HepG2 (cell line): ENCODE data around the gene TICAM2. TPM values are rescaled to one million over a fixed set of nuclear protein-coding genes. Genes with fewer than 3 reads are reported as not detected.

Experiments used
- ELF4 ChIP-seq: sonication (generic); formaldehyde crosslinking; IDR thresholded peaks from 2 replicates; pipeline ENCODE4 v1.5.0; 2020; ENCODE audit warnings: missing genetic modification reagents, mild to moderate bottlenecking, moderate library complexity, borderline replicate concordance
- FOXJ3 ChIP-seq: sonication (generic); formaldehyde crosslinking; IDR thresholded peaks from 2 replicates; pipeline ENCODE4 v1.4.0; 2020; ENCODE audit warnings: missing genetic modification reagents, mild to moderate bottlenecking, borderline replicate concordance
- HNRNPUL1 ChIP-seq: fragments of 200-400 bp; formaldehyde crosslinking; IDR thresholded peaks from 2 replicates; pipeline ENCODE4 v1.6.1; 2017; ENCODE audit warnings: low read depth, mild to moderate bottlenecking, low read length, moderate library complexity
- MIER2 ChIP-seq: IDR thresholded peaks from 2 replicates; pipeline ENCODE4 v1.6.1; 2016; ENCODE audit warnings: missing biosample characterization, missing genetic modification reagents
- NPAS2 ChIP-seq: sonication (generic); formaldehyde crosslinking; IDR thresholded peaks from 2 replicates; pipeline ENCODE4 v1.8.0; 2022; ENCODE audit warnings: mild to moderate bottlenecking, missing genetic modification reagents, borderline replicate concordance
- SP4 ChIP-seq: sonication (generic); formaldehyde crosslinking; IDR thresholded peaks from 2 replicates; pipeline ENCODE4 v1.8.1; 2023; ENCODE audit warnings: mild to moderate bottlenecking, missing genetic modification reagents
- STAT5B ChIP-seq: sonication (generic); formaldehyde crosslinking; IDR thresholded peaks from 2 replicates; pipeline ENCODE4 v1.4.0; 2020; ENCODE audit warnings: missing genetic modification reagents
- YEATS4 ChIP-seq: sonication (generic); formaldehyde crosslinking; IDR thresholded peaks from 2 replicates; pipeline ENCODE4 v1.4.0; 2020; ENCODE audit warnings: missing genetic modification reagents, borderline replicate concordance
- ZMAT3 ChIP-seq: sonication (generic); formaldehyde crosslinking; conservative IDR thresholded peaks from 2 replicates; pipeline ENCODE4 v1.7.0; 2021; ENCODE audit warnings: missing genetic modification reagents
- ZNF124 ChIP-seq: sonication (generic); formaldehyde crosslinking; IDR thresholded peaks from 2 replicates; pipeline ENCODE4 v1.4.0; 2020; ENCODE audit warnings: missing genetic modification reagents
- ZNF557 ChIP-seq: sonication (generic); formaldehyde crosslinking; IDR thresholded peaks from 2 replicates; pipeline ENCODE4 v1.4.0; 2020; ENCODE audit warnings: missing genetic modification reagents
- ZNF709 ChIP-seq: sonication (generic); formaldehyde crosslinking; IDR thresholded peaks from 2 replicates; pipeline ENCODE4 v1.5.0; 2020; ENCODE audit warnings: mild to moderate bottlenecking, missing genetic modification reagents
- polyA plus RNA-seq, 8 experiments: library from polyadenylated mRNA; depleted of rRNA in 3 of 8; stranded (reverse) in 7 of 8; unstranded in 1 of 8; fragments of >200 nt; fragmentation: Illumina TruSeq in 4 of 8; extraction: Trizol in 4 of 8; gene quantifications; 2 replicates each; pipeline versions ENCODE4 v1.2.1 to v1.2.3, GENCODE V29; 2011 to 2016; ENCODE audit warnings: low read depth in 4 of 8, missing spikeins in 1 of 8, mixed read lengths in 1 of 8; ENCODE audit not compliant: insufficient read depth in 1 of 8
- total RNA-seq, 5 experiments: library from RNA; depleted of rRNA; stranded (reverse); fragments of >200 nt; fragmentation: Illumina TruSeq; extraction: Trizol; gene quantifications; 2 replicates each; pipeline ENCODE4 v1.2.3, GENCODE V29; 2016; ENCODE audit warnings: low read depth in 1 of 5
- TF ChIP-seq, protein P1 (sequence below): sonication (generic); formaldehyde crosslinking; IDR thresholded peaks from 2 replicates; pipeline ENCODE4 v1.8.0; 2022; ENCODE audit warnings: missing genetic modification reagents, mild to moderate bottlenecking, borderline replicate concordance
- TF ChIP-seq, protein P2 (sequence below): IDR thresholded peaks from 2 replicates; pipeline ENCODE4 v1.6.1; 2016; ENCODE audit warnings: missing compliant biosample characterization, missing genetic modification reagents, borderline replicate concordance
- TF ChIP-seq, protein P3 (sequence below): sonication (generic); formaldehyde crosslinking; IDR thresholded peaks from 2 replicates; pipeline ENCODE4 v1.4.0; 2020; ENCODE audit warnings: missing genetic modification reagents, mild to moderate bottlenecking, borderline replicate concordance
- TF ChIP-seq, protein P4 (sequence below): sonication (generic); formaldehyde crosslinking; IDR thresholded peaks from 2 replicates; pipeline ENCODE4 v1.4.0; 2020; ENCODE audit warnings: mild to moderate bottlenecking, missing genetic modification reagents, borderline replicate concordance

Gene TICAM2
- total and polyA plus RNA-seq, 2 of the 13 experiments (the other 11 are each of a cell fraction or from before 2014, with no cell fraction given), result 0.04 TPM; not detected in 1

DNA sequence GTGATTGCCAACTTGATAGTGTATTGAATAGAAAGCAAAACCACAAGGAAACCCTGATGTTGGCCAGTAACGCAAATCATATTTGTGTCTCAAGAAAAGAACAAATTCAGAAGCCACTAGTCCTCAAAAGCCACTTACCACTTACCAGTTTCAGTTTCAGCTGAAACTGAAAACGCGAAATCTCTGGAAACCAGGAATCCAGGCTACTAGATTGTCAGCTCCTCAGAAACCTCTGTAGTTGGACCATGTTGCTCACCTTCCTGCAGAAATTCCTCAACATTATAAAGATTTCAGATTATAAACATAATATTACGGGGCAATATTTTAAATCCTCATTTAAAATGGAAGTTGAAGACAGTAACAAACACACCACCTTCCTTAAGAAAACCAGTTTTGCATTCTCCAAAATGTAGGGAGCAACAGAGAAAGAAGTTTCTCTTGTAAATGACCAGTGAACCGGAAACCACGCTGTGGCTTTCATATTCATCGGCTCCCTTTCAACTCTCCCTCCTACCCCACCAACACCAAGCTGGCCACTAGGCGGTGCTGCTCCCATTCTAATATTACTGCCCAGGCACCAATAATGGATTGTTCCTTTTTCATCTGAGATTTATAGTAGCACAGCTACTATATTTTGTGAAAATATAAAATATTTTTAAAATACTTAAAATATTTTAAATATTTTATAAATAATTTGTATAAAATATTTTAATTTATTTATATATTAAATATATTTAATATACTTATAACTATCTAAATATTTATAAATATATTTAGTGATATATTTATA is 32.3 kb upstream of the TICAM2 start (continued):
- TF ChIP-seq, protein P1, sequence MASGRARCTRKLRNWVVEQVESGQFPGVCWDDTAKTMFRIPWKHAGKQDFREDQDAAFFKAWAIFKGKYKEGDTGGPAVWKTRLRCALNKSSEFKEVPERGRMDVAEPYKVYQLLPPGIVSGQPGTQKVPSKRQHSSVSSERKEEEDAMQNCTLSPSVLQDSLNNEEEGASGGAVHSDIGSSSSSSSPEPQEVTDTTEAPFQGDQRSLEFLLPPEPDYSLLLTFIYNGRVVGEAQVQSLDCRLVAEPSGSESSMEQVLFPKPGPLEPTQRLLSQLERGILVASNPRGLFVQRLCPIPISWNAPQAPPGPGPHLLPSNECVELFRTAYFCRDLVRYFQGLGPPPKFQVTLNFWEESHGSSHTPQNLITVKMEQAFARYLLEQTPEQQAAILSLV (CRISPR knock-in tag), result no peak
- TF ChIP-seq YEATS4 (CRISPR knock-in tag) (no peak), HNRNPUL1 (no peak), ZNF709 (no peak), NPAS2 (no peak), MIER2 (CRISPR knock-in tag) (no peak), ZMAT3 (CRISPR knock-in tag) (no peak), ZNF557 (no peak), ZNF124 (no peak), ELF4 (CRISPR knock-in tag) (no peak), FOXJ3 (CRISPR knock-in tag) (no peak), SP4 (no peak), STAT5B (CRISPR knock-in tag) (no peak)
- TF ChIP-seq, protein P2, sequence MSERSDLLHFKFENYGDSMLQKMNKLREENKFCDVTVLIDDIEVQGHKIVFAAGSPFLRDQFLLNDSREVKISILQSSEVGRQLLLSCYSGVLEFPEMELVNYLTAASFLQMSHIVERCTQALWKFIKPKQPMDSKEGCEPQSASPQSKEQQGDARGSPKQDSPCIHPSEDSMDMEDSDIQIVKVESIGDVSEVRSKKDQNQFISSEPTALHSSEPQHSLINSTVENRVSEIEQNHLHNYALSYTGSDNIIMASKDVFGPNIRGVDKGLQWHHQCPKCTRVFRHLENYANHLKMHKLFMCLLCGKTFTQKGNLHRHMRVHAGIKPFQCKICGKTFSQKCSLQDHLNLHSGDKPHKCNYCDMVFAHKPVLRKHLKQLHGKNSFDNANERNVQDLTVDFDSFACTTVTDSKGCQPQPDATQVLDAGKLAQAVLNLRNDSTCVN, result no peak
- TF ChIP-seq, protein P3, sequence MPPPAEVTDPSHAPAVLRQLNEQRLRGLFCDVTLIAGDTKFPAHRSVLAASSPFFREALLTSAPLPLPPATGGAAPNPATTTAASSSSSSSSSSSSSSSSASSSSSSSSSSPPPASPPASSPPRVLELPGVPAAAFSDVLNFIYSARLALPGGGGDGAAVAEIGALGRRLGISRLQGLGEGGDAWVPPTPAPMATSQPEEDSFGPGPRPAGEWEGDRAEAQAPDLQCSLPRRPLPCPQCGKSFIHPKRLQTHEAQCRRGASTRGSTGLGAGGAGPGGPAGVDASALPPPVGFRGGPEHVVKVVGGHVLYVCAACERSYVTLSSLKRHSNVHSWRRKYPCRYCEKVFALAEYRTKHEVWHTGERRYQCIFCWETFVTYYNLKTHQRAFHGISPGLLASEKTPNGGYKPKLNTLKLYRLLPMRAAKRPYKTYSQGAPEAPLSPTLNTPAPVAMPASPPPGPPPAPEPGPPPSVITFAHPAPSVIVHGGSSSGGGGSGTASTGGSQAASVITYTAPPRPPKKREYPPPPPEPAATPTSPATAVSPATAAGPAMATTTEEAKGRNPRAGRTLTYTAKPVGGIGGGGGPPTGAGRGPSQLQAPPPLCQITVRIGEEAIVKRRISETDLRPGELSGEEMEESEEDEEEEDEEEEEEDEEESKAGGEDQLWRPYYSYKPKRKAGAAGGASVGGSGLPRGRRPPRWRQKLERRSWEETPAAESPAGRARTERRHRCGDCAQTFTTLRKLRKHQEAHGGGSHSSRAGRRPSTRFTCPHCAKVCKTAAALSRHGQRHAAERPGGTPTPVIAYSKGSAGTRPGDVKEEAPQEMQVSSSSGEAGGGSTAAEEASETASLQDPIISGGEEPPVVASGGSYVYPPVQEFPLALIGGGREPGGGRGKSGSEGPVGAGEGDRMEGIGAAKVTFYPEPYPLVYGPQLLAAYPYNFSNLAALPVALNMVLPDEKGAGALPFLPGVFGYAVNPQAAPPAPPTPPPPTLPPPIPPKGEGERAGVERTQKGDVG (CRISPR knock-in tag), result no peak
- TF ChIP-seq, protein P4, sequence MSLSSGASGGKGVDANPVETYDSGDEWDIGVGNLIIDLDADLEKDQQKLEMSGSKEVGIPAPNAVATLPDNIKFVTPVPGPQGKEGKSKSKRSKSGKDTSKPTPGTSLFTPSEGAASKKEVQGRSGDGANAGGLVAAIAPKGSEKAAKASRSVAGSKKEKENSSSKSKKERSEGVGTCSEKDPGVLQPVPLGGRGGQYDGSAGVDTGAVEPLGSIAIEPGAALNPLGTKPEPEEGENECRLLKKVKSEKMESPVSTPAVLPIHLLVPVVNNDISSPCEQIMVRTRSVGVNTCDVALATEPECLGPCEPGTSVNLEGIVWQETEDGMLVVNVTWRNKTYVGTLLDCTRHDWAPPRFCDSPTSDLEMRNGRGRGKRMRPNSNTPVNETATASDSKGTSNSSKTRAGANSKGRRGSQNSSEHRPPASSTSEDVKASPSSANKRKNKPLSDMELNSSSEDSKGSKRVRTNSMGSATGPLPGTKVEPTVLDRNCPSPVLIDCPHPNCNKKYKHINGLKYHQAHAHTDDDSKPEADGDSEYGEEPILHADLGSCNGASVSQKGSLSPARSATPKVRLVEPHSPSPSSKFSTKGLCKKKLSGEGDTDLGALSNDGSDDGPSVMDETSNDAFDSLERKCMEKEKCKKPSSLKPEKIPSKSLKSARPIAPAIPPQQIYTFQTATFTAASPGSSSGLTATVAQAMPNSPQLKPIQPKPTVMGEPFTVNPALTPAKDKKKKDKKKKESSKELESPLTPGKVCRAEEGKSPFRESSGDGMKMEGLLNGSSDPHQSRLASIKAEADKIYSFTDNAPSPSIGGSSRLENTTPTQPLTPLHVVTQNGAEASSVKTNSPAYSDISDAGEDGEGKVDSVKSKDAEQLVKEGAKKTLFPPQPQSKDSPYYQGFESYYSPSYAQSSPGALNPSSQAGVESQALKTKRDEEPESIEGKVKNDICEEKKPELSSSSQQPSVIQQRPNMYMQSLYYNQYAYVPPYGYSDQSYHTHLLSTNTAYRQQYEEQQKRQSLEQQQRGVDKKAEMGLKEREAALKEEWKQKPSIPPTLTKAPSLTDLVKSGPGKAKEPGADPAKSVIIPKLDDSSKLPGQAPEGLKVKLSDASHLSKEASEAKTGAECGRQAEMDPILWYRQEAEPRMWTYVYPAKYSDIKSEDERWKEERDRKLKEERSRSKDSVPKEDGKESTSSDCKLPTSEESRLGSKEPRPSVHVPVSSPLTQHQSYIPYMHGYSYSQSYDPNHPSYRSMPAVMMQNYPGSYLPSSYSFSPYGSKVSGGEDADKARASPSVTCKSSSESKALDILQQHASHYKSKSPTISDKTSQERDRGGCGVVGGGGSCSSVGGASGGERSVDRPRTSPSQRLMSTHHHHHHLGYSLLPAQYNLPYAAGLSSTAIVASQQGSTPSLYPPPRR, result no peak
- TF ChIP-seq, all 625 proteins: peak for 64
